Pancreas (tissue), 10 donors: ENCODE measurements around the gene ARMS2. TPM values are rescaled to one million over a fixed set of nuclear protein-coding genes. Genes with fewer than 3 reads are reported as not detected.

ENCODE experiments used
- ATAC-seq, 4 donors: fragments of 200-7000 bp; cut with Tn5 transposase; one replicate each; pipeline versions ENCODE4 v1.8.0 to v1.9.1; 2020; ENCODE audit warnings: mild to moderate bottlenecking in 4 of 4, moderate library complexity in 4 of 4
- DNase-seq, 6 donors: peaks; one replicate each; pipeline ENCODE4 v3.0.0-alpha.2; 2020
- FAIRE-seq: peaks from 2 replicates; lab custom pipeline; 2012; peaks lifted over from hg19 to GRCh38; lab: Jason Lieb, UNC
- H3K27ac ChIP-seq, 4 donors: fragments of 200-600 bp; sonication (generic); 1 replicate in 3 of 4; 2 replicates in 1 of 4; pipeline versions ENCODE4 v1.5.0 to v1.8.0; 2020
- H3K27me3 ChIP-seq, 4 donors: fragments of 200-600 bp; one replicate each; pipeline ENCODE4 v1.8.0; 2021
- H3K36me3 ChIP-seq, 3 donors: fragments of 200-600 bp; sonication (generic) in 1 of 3; one replicate each; pipeline versions ENCODE4 v1.5.0 to v1.8.0; 2020 to 2021
- H3K4me1 ChIP-seq, 3 donors: fragments of 200-600 bp; one replicate each; pipeline ENCODE4 v1.8.0; 2021
- H3K4me3 ChIP-seq, 4 donors: fragments of 200-600 bp; sonication (generic) in 2 of 4; one replicate each; pipeline versions ENCODE4 v1.5.0 to v1.8.0; 2020 to 2021
- H3K9me3 ChIP-seq, 4 donors: fragments of 200-600 bp; one replicate each; pipeline ENCODE4 v1.8.0; 2021
- CTCF ChIP-seq, 4 donors: fragments of 200-600 bp; sonication (generic) in 3 of 4; IDR thresholded peaks; one replicate each; pipeline versions ENCODE4 v1.5.0 to v1.8.0; 2021; ENCODE audit warnings: antibody characterized with exemption in 4 of 4
- WGBS, 2 donors: extraction: QIAGEN DNeasy Blood & Tissue Kit; methylation state at CpG; one replicate each; pipeline ENCODE4 v1.1.7; 2013; 5-methylcytosine and 5-hydroxymethylcytosine counted together
- intact Hi-C, 3 donors: fragments of 100-400 bp; cut with DNase I; formaldehyde crosslinking; loops; one replicate each; pipeline versions ENCODE4 v1.11.1 to v1.14.2; 2022
- polyA plus RNA-seq, 2 donors: library from polyadenylated mRNA; stranded (reverse); fragments of 200-250 nt; gene quantifications; one replicate each; pipeline ENCODE4 v1.2.3, GENCODE V29; 2013
- total RNA-seq, 6 donors: library from RNA; stranded (reverse); fragmentation: NEBNext Ultra II Directional in 4 of 6; extraction: Animal tissue kit (Norgen Biotek cat#: 25700) in 4 of 6; gene quantifications; one replicate each; pipeline versions ENCODE4 v1.2.1 to v1.2.4, GENCODE V29; 2021 to 2023
- donor health status: healthy with polysubstance abuse.
- donor health status: DM: no; HTN: no; CAD: no; lungs with moderate emphysema.
- donor health status: DM: no; HTN: no; CAD: no.
- donor health status: control.
- donor health status: control.
- donor health status: Bipolar disorder and iron deficiency.
- donor health status: DM: yes; HTN: yes; CAD: no.
- donor health status: DM: no; HTN: no; CAD: no.
- donor health status: DM: no; HTN: no; CAD: no.
- donor health status: DM: yes; HTN: yes; CAD: no.

The ARMS2 gene
- not detected for total RNA-seq
- polyA plus RNA-seq, result not detected

- TF ChIP-seq CTCF (IDR thresholded peaks at IDR 0.05), result no peak
- no peak within 1 kb of the TSS for H3K4me3 ChIP-seq
- H3K4me1 ChIP-seq, result no peaks in the 10 kb centered on the region
- H3K36me3 ChIP-seq, result no peaks in the 10 kb centered on the region
- no peak within 1 kb of the TSS for H3K27ac ChIP-seq
- no peak for DNase-seq
- intact Hi-C loops, result no loop called here
- 70 to 79% methylated on average over 7 of the region's 7 CpGs for WGBS, 2 donors
- no peaks in the 10 kb centered on the region for H3K9me3 ChIP-seq
- no peak for FAIRE-seq
- no peaks in the 10 kb centered on the region for H3K27me3 ChIP-seq
- no peak for ATAC-seq
Observed at GRCh38 chr10:122454603-122455080, at the start of gene ARMS2. Gene ARMS2, plus strand, starts transcription at chr10:122454653. Its CDS starts 75 bp downstream, at chr10:122454728.

- Histone ChIP-seq H3K36me3 (no peaks in the 10 kb centered on the region), H3K4me1 (peaks cover 0 to 3% (median 0%) of the 10 kb centered on the region in 3 donors), H3K27me3 (no peaks in the 10 kb centered on the region), H3K4me3 (no peak overlapping the region), H3K27ac (peak overlapping the region in 2 of 4 donors; percentile 33 to 50), H3K9me3 (no peaks in the 10 kb centered on the region)
- intact Hi-C loops, result no loop called here
- DNase-seq (no peak), ATAC-seq (peak in 3 of 4 donors; percentile 37 to 61 (median 53)), FAIRE-seq (no peak)
- 60 to 68% methylated on average over 8 of the region's 8 CpGs for WGBS, 2 donors
- no peak for TF ChIP-seq CTCF (IDR thresholded peaks at IDR 0.05)
Observed at GRCh38 chr10:122407375-122408125, 46.9 kb upstream of the ARMS2 start.

GRCh38 chr10:122413327-122413726 is 41.1 kb upstream of the ARMS2 start:
- Histone ChIP-seq H3K27me3 (no peaks in the 10 kb centered on the region), H3K4me1 (no peaks in the 10 kb centered on the region), H3K4me3 (no peak overlapping the region), H3K36me3 (peaks cover 0 to 14% (median 4%) of the 10 kb centered on the region in 3 donors), H3K9me3 (no peaks in the 10 kb centered on the region), H3K27ac (no peak overlapping the region)
- DNase-seq (no peak), ATAC-seq (no peak), FAIRE-seq (peak; percentile 61)
- TF ChIP-seq CTCF (IDR thresholded peaks at IDR 0.05), result no peak
- intact Hi-C loops, result no loop called here

GRCh38 chr10:122417667-122418066 is 36.8 kb upstream of the ARMS2 start:
- intact Hi-C loops, result no loop called here
- Histone ChIP-seq H3K36me3 (peaks cover 0 to 22% (median 4%) of the 10 kb centered on the region in 3 donors), H3K4me1 (peaks cover 0 to 3% (median 0%) of the 10 kb centered on the region in 3 donors), H3K4me3 (no peak overlapping the region), H3K27ac (no peak overlapping the region), H3K9me3 (no peaks in the 10 kb centered on the region), H3K27me3 (no peaks in the 10 kb centered on the region)
- peak; percentile 43 for FAIRE-seq
- 95 to 96% methylated on average over 2 of the region's 2 CpGs for WGBS, 2 donors
- DNase-seq, result no peak
- no peak for ATAC-seq
- no peak for TF ChIP-seq CTCF (IDR thresholded peaks at IDR 0.05)

GRCh38 chr10:122419016-122419415 is 35.4 kb upstream of the ARMS2 start:
- Histone ChIP-seq H3K27ac (no peak overlapping the region), H3K27me3 (no peaks in the 10 kb centered on the region), H3K4me1 (peaks cover 0 to 3% (median 0%) of the 10 kb centered on the region in 3 donors), H3K36me3 (peaks cover 0 to 22% (median 4%) of the 10 kb centered on the region in 3 donors), H3K4me3 (no peak overlapping the region), H3K9me3 (no peaks in the 10 kb centered on the region)
- no peak for TF ChIP-seq CTCF (IDR thresholded peaks at IDR 0.05)
- ATAC-seq (no peak), DNase-seq (no peak), FAIRE-seq (no peak)
- intact Hi-C loops, result no loop called here
- 79 to 82% methylated on average over 1 of the region's 1 CpG for WGBS, 2 donors
